Iris pigment epithelial cell (primary cell): ENCODE data around the gene SEC16B.

Experiments
- DNase-seq: peaks from one replicate; pipeline ENCODE4 v3.0.0-alpha.2; 2011; ENCODE audit warnings: low read depth

Gene SEC16B

DNA sequence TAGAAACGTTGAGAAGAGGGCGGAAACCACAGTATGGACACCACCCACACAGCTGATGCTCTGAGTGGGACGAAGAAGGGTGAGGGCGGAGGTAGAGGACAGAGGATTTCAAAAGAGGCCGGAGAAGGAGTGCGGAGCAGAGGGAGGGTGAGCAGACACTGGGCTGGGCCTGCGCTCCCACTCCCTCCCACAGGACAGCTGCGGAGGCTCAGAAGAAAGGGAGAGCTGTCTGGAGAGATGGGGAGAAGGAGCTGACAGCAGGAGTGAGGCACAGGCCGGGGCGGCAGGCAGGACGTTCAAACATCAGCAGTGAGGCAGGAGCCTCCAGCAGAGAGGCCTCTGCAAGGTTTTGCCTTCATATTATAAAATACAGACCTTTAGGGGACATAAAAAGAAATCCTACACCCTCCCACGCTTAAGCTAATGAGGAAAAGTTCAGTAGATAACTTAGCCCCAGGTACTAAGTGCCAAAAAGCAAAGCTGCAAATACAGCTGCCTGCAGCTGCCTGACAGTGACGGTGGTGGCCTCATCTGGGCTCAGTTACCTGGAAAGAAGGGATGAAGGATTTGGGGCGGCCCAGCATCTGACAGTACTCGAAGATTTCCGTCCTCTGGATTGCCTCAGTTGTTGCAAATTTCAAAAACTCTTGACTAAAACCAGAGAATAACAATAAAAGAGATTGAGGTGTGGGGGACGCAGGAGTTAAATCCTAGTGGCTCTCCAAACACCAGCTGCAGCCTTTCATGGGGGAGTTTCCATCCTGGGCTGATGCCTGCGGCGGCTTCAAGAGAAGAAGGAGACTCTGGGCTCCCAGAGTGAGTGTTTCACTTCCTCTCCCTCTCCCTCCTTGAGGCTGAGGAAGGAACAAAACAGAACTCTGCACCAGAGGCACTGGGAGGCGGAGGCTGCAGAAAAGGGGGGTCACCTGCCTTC, 25.6 kb downstream of the SEC16B start:
- DNase-seq = no peak

DNA sequence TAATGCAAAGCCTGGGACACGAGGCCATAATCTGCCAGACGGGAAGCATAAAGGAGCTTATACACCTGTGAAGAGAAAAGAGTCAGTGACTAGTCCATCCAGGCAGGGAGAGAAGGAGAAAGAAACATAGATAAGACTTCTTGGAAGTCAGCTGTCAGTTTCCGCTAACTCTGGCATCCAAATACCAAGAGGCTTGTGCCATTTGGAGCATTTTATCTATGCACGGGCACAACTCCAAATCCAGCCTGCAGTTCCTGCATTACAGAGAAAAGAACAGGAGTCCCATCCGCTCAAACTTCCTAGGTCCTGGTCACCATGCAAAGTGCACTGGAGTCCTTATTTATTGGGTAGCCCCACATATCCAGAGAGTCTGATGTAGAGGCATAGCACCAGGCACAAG, 27.9 kb downstream of the SEC16B start:
- DNase-seq = no peak

- DNase-seq = no peak
Observed at GRCh38 chr1:177940682-177941081, 29.2 kb downstream of the SEC16B start.

- peak; percentile 91 for DNase-seq
Observed at GRCh38 chr1:177937931-177938330, 31.9 kb downstream of the SEC16B start.

- no peak for DNase-seq
Observed at GRCh38 chr1:177937174-177937770, 32.6 kb downstream of the SEC16B start.

DNA sequence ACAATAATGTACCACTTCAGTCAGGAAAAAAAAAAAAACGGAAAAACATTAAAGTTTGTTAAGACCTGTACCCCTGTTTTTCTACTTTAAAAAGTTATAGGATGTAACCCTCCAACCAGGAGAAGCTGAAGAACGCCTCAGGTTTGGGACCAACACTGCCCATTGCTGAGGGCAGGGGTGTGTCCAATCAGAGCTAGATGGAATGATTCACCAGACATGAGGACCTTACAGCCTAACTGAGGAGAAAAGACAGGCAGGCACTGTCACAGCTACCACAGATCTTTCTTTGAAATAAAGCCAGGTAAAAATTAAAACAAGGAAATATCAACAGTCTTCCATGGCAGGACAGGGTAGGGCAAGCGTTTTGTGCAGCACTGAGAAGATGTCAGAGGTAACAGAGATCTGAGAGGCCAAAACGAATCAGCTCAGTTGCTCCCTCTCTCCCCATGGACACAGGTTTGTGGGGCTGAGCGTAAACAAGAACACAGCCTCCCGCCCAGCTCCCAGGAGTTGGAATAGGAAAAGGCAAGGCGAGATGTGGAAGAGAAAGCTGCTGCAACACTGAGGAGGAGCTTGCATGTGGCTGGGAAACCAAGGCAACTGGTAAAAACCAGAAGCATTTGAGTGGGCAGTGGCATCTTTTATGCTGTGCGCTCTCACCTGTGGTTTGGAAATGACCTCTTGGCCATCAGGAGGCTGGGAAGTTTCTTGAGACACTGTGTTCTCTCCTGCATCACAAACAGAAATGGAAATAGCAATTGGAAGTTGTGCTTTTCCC, 34.0 kb downstream of the SEC16B start:
- no peak for DNase-seq

- no peak for DNase-seq
Observed at GRCh38 chr1:177934927-177935326, 34.9 kb downstream of the SEC16B start.

DNA sequence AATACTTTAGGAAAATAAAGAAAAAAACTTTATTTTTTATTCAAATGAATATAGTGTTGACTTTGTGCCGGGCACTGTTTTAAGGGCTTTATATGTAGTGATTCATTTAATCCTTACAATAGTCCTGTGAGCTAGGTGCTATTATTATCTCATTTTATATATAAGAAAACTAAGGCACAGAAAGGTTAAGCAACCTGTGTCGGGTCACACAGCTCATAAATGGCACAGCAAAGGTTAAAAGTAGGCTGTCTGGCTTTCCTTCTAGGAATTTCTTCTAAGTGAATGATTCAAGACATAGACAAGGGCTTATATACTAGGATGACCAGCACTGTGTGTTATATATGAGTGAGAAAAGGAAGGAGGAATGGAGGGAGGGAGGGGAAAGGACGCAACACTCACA, 35.4 kb downstream of the SEC16B start:
- DNase-seq = no peak

- peak; percentile 22 for DNase-seq
Observed at GRCh38 chr1:177933881-177934280, 36.0 kb downstream of the SEC16B start.

DNA sequence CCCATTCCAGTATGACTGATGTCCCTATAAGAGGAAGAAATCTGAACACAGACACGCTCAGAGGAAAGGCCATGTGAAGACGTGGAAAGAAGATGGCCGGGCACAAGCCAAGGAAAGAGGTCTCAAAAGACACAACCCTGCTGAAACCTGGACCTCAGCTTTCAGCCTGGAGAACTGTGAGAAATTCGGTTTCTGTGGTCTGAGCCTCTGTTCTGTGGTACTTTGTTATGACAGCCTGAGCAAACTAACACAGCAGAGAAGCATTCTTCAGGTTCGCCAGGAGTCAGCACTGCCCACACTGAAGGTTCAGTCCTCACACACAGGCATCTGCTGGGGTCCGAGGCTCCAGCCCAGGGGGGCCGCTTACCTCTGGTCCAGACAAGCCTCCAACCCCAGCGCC, 37.7 kb downstream of the SEC16B start:
- no peak for DNase-seq

GRCh38 chr1:177928952-177929351, 40.9 kb downstream of the SEC16B start:
- DNase-seq = no peak

GRCh38 chr1:177928194-177928593, 41.7 kb downstream of the SEC16B start:
- peak; percentile 47 for DNase-seq

- peak; percentile 93 for DNase-seq
Observed at GRCh38 chr1:177927021-177927596, 42.7 kb downstream of the SEC16B start.

- DNase-seq = no peak
Observed at GRCh38 chr1:177926201-177926600, 43.7 kb downstream of the SEC16B start.

DNA sequence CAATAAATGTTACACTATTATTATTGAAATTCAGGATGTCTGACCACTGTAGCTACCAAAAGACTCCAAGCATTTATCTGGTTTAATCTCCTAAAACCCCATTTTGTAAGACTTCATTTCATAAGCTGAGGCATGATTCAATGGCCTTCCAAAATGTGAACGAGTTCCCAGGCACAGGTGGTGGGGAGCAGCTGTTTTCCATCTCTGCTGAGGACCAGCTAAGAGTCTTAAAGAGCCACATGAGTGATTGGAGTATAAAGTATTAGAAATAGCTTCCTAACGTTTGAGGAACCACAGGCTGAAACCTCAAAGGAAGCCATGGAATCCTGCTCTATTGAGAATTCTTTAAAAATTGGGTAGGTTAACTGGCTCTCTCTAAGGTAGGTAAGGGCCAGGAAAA, 44.9 kb downstream of the SEC16B start:
- DNase-seq = peak; percentile 25

DNA sequence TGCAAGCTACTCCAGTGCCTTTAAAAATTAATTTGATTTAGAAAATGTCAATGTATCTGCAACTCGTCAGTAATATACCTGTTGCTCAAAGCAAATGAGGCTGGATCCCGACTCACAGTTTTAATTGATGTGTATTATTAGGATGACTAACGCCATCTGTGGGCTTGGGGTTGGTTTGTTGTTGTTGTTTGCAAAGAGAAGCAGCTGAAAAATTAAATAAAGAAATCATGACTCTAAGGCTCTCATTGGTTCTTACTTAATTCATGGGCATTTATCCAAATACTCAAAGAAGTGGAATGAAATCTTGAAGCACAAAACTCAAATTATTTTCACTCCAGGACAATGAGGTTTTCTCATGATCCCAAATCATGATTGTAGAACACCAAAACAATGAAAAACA, 46.4 kb downstream of the SEC16B start:
- DNase-seq = no peak

DNA sequence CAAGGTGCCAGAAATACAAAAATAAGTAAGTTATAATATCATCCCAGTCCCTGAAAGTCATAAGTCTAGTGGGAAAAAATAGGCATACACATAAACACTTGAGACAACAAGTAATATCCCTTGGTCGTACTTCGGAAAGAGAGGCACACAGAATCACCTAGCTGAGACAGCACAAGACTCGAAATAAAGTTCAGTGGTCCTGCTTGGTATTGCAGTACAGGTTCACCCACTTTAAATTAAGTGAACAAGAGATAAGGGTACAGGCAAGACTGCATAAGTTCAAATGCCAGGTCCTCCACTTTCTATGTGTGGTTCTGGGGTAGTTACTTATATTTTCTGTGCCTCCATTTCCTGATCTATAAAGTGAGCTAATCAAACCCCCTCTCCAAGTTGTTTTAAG, 47.6 kb downstream of the SEC16B start:
- DNase-seq = no peak

DNA sequence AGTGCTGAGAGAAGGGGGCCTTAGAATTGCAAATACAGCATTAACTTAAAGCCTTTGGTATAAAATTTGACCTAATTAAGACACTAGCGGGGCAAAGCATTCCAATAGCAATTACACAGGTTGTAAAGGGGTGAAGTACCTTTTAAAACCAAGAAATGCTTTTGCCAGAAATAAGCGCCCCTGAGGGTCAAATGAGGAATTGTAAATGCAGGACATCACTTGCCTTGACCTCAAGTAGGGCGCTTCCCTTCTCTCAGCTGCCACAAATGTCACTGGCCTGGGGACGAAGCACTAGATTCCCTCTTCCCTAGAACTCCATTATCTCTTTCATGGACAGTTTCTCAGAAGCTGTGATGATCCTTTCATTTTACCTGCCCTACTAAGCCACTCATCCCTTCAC, 48.3 kb downstream of the SEC16B start:
- DNase-seq = no peak

DNA sequence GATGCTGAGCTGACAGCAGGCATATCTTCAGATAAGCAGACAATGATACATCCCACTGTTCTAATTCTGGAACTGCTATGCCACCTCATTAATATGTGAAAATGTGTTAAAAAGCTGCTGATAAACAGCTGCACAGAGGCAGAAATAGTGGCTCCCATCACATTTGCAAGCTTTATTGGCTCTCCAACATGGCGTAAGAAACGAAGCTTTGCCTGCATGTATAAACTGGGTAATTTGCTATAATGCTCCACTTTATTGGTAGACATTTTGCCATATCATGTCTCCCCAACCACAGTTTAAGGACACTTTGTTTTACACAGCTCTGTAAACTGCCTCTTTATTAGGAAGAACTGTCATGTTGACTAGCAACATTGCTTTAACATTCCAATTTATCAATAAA, 49.8 kb downstream of the SEC16B start:
- DNase-seq = no peak

DNA sequence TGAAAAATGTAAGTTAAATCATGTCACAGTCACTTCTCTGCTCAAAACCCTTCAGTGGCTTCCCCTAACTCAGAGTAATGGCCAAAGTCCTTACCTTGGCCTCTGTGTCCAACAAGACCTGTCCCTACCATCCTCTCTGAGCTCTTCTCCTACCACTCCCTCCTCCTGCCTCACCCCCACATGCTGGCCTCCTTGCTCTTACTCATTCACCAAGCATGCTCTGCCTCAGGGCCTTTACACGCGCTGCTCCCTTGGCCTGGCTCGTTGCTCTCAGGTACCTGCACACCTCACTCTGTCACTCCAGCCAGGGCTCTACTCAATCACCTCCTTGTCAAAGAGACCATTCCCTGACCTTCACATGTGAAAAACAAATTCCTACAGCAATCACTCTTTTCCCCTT, 54.2 kb downstream of the SEC16B start:
- no peak for DNase-seq

GRCh38 chr1:177914603-177915002, 55.3 kb downstream of the SEC16B start:
- DNase-seq = no peak

DNA sequence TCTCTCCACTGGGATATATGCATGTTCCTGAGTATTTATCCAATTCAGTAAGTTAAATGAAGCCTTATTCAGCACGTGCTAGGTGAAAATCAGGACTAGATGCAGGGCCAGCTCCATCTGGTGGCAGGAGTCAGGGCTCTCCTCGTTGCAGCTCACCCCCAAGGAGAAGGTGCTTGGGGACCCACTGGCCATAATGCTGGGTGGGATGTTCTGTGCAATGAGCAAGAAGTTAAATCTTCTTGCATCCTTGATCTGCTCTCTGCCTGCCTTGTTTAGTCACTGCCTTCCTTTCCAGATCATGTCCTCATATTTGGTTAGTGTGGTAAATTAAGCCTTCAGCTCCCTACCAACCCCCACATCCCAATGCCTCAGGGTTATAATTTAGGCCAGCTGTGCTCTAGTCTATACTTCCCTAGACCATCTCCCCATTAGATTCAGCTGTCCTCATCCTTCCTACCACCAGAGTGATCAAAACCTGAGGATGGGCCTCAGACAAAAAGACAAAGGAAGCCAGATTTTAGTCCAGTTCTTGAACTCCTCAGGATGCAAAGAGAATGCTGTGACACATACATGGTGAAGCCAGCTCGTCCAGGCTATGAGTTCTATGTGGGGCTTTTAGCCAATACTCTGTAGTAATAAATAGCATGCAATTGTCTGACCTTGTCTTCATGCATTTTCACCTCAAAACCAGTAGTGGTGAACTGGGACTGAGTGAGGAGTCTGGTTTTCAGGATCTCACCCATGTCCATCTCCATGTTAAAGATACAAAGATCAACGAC, 55.9 kb downstream of the SEC16B start:
- DNase-seq = peak; percentile 56
